Measurements from ENCODE around the gene ASXL3. TPM values are rescaled to one million over a fixed set of nuclear protein-coding genes. Genes with fewer than 3 reads are reported as not detected.
A peak's percentile ranks its signal among the peaks of the same experiment; 100 is the strongest.

The ASXL3 gene
- 1 to 10 TPM; 1.3 to 4.4 TPM for total RNA-seq
- long read RNA-seq = 0 reads

DNA sequence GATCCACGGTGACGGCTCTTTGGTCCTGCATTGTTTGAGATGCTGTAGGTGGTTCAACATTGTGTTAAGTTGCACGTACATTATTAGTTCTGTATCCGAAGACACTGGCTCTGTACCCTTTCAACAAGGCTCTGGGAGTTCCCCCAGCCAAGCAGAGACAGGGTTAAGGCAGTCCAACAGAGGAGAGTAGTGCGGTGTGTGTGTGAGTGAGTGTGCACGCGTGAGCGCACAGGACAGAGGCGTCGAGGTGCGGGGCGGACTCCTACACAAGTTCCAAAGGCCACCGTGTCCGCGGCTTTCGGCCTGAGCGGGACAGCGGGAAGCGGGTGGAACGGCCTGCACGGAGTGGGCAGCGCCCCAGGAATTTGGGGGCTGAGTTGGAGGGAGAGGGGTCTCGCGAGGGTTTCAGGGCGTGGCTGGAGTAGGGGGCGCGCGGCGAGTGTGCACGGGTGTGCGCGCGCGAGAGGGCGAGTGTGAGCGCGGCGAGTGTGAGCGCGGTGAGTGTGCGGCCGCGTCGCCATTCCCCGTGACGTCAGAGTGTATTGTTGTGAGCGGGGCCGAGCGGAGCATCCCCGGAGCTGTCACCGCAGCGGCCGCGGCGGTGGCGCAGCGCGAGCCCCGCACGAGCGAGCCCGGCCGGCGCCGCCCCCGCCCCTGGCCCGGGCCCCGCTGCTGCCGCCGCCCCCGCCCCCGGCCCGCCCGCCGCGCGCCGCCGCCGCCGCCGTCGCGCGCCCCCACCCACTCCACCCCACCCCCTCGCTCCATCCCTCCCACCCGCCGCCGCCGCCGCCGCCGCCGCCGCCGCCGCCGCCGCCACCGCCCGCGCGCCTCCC lies at the start of gene ASXL3:
TSS of gene ASXL3 (plus strand) at position 535 of the 833 bp plus-strand sequence. CDS start 413 bp downstream, outside the sequence.
- DNase-seq = peak; percentile 43 to 63
- intact Hi-C loops (cut with DNase I, micrococcal nuclease) = no loop called here
- ATAC-seq = peak; percentile 82

- intact Hi-C loops (cut with DNase I, micrococcal nuclease) = no loop called here
- DNase-seq = no peak
- ATAC-seq = peak; percentile 100
Measured at GRCh38 chr18:33532978-33533377, 45.0 kb upstream of the ASXL3 start.

DNA sequence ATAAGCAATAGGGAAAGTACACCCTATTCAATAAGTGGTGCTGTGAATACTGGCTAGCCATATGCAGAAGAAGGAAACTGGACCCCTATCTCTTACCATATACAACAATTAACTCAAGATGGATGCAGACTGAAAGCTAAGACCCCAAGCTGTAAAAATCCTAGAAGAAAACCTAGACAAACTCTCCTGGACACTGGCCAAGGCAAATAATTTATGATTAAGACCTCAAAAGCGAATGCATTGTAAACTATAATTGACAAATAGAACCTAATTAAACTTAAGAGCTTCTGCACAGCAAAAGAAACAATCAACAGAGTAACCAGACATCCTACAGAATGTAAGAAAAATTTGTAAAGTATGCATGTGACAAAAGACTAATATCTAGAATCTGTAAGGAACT lies 41.1 kb upstream of the ASXL3 start:
- no peak for ATAC-seq
- no peak for DNase-seq
- intact Hi-C loops (cut with DNase I, micrococcal nuclease) = no loop called here

- ATAC-seq (no peak), DNase-seq (no peak)
- intact Hi-C loops (cut with DNase I, micrococcal nuclease) = no loop called here
Measured at GRCh38 chr18:33538418-33539042, 39.5 kb upstream of the ASXL3 start.

- intact Hi-C loops (cut with DNase I, micrococcal nuclease) = no loop called here
- DNase-seq = no peak
- ATAC-seq = no peak
Measured at GRCh38 chr18:33540392-33540791, 37.6 kb upstream of the ASXL3 start.

DNA sequence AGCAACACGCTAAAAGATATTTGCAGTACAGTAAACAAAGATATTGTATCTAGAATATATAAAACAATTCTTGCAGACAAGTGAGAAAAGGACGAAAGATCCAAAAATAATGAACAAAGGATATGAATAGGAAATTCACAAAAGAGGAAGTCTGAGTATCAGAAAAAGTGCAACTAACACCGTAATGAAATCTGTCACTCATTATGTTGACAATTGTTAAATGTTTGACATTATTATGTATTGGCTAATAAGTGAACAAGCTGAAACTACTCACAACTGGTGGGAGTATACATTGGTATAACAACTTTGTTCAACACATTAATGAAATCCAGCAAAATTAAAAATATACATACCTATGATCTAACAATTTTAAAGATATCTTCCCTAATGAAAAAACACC lies 36.7 kb upstream of the ASXL3 start:
- no peak for DNase-seq
- intact Hi-C loops (cut with DNase I, micrococcal nuclease) = no loop called here
- no peak for ATAC-seq

DNA sequence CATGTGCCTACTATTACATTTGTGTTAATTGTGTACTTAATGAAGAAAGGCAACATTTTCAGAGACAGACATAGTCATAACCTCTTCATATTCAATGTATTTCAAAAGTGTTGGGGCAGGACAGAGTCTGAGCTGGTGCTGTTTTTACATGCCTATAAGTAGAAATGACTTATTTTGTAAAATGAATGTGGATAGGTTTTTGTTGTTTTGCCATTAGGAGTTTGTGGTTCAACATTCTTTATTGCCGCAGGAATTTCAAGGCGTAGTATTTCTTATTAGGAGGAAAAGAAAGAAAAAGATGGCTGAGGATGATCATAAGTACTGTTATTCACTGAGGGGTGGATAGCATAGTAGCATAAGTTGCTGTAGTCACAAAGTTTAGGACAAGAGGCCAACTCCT lies 21.2 kb upstream of the ASXL3 start:
- intact Hi-C loops (cut with DNase I, micrococcal nuclease) = no loop called here
- DNase-seq = no peak
- ATAC-seq = no peak

DNA sequence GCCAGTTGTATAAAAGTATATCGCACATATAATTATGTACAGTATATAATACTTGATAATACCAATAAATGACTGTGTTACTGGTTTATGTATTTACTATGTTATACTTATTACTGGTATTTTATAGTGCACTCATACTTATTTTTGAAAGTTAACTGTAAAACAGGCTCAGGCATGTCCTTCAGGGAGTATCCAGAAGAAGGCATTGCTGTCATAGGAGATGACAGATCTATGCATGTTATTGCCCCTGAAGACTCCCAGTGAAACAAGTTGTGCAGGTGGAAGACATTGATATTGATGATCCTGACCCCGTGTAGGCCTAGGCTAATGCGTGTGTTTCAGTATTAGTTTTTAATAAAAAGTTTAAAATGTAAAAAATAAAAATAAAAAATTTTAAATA lies 20.3 kb upstream of the ASXL3 start:
- intact Hi-C loops (cut with DNase I, micrococcal nuclease) = no loop called here
- DNase-seq (no peak), ATAC-seq (no peak)

- intact Hi-C loops (cut with DNase I, micrococcal nuclease) = no loop called here
- no peak for DNase-seq
- ATAC-seq = peak; percentile 37
Measured at GRCh38 chr18:33558529-33558928, 19.5 kb upstream of the ASXL3 start.

DNA sequence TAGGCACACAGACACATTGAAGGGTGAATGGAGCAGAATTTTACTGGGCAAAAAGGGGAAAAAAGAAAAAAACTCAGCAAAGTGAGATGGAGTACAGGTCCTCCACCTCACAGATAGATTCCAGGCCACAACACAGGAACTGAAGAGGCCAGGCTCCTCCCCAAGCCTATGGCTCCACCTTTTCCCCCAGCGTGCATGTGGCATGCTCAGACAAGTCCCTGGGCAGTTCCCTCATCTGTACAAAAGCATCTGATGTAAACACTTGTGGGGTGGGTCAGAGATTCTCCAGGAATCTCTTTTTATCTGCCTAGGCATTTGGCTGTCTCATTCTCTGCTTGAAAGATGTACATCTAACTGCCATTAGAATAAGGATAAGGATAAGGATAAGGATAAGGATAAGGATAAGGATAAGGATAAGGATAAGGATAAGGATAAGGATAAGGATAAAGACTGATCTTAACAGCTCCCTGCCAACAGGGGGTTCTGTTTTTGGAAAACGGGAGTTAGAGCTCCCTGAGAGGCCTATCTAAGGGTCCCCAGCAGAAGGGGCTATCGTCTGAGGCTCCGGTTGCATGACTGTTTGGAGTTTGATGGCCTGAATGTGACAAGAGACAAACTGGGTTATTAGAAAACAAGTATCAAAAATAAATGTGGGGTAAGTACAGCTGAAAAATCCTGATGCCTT lies 17.2 kb upstream of the ASXL3 start:
- DNase-seq (peak in 1 of 2 donors; percentile 4), ATAC-seq (peak; percentile 57)
- intact Hi-C loops (cut with DNase I, micrococcal nuclease) = no loop called here

- intact Hi-C loops (cut with DNase I, micrococcal nuclease) = no loop called here
- DNase-seq (no peak), ATAC-seq (no peak)
Measured at GRCh38 chr18:33562741-33563140, 15.3 kb upstream of the ASXL3 start.

DNA sequence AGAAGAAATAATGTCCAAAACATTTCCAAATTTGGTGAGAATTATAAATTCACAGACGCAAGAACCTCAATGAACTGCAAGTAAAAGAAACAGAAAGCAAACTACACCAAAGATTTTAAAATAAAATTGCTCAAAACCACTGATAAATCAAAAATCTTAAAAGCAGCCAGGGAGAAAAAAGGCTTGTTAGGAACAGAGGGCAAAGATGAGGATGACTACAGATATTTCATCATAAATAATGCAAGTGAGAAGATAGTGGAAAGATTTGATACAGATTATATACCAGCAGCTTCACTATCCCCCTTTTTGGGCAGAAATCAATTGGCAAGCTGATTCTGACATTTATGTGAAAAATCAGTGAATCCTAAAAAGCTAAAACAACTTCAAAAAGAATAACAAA lies 10.3 kb upstream of the ASXL3 start:
- ATAC-seq (no peak), DNase-seq (no peak)
- intact Hi-C loops (cut with DNase I, micrococcal nuclease) = no loop called here

GRCh38 chr18:33571998-33572787 lies 5.8 kb upstream of the ASXL3 start:
- ATAC-seq (no peak), DNase-seq (no peak)
- intact Hi-C loops (cut with DNase I, micrococcal nuclease) = no loop called here

- DNase-seq (no peak), ATAC-seq (no peak)
- intact Hi-C loops (cut with DNase I, micrococcal nuclease) = no loop called here
Measured at GRCh38 chr18:33573193-33573592, 4.8 kb upstream of the ASXL3 start.

GRCh38 chr18:33575451-33575850 lies 2.6 kb upstream of the ASXL3 start:
- ATAC-seq (no peak), DNase-seq (no peak)
- intact Hi-C loops (cut with DNase I, micrococcal nuclease) = no loop called here

DNA sequence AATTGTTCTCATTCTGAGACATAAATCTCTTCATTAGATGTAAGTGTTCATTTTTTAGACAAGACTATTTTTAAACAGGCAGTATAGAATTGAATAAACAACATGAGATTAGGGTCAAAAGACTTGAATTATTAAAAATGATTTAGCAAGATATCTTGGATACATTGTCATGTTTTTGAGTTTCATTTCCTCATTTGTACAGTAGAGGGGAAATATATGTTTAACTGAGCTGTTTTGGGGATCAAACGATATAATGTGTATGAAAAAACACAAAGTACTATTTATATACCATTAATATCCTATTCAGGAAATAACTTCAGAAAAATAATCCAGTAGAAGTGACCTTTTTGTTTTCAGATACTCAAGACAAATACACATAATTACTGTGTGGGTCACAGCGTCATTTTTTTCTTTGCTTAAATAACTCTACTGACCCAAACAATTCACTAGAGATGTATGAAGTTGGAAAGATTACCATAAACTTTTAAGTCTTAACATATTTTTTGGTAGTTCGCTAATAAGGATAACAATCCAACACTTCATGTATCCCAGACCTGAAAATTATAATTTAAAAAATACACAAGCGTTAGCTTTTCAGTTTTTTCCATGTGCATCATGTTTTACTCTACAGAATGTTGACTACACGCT lies 896 bp upstream of the ASXL3 start:
- intact Hi-C loops (cut with DNase I, micrococcal nuclease) = no loop called here

GRCh38 chr18:33578518-33579348 lies 714 bp downstream of the ASXL3 start:
- DNase-seq (peak; percentile 26 to 42), ATAC-seq (peak; percentile 61)
- intact Hi-C loops (cut with DNase I, micrococcal nuclease) = no loop called here

More for the DNA sequence above, 896 bp upstream of the ASXL3 start:
- ATAC-seq = no peak
- no peak for DNase-seq
